HG03064 (cell line): ENCODE measurements around the gene SUCNR1.

Source experiments
- ATAC-seq: cut with Tn5 transposase; IDR thresholded peaks from one replicate; pipeline ENCODE4 v1.9.1; 2021; ENCODE audit warnings: low read depth; ENCODE audit not compliant: unreplicated experiment

The SUCNR1 gene

GRCh38 chr3:151933234-151933853 lies 59.9 kb downstream of the SUCNR1 start:
- ATAC-seq = no peak
